Heart left ventricle (tissue), 16 donors: Measurements from ENCODE around the gene GMPPA. TPM values are rescaled to one million over a fixed set of nuclear protein-coding genes. Genes with fewer than 3 reads are reported as not detected.

ENCODE experiments used
- ATAC-seq, 4 donors: fragments of 200-7000 bp; cut with Tn5 transposase; one replicate each; pipeline ENCODE4 v1.9.1; 2020 to 2022; ENCODE audit warnings: moderate library complexity in 4 of 4, mild to moderate bottlenecking in 3 of 4, moderate number of reproducible peaks in 1 of 4
- DNase-seq, 5 donors: peaks; one replicate each; pipeline ENCODE4 v3.0.0-alpha.2; 2020
- H3K27ac ChIP-seq, 12 donors: fragments of 200-600 bp; sonication (generic) in 4 of 12; one replicate each; pipeline versions ENCODE4 v1.5.0 to v1.8.0; 2016 to 2022; ENCODE audit warnings: mild to moderate bottlenecking in 2 of 12
- H3K27me3 ChIP-seq, 9 donors: fragments of 200-600 bp; sonication (generic) in 2 of 9; one replicate each; pipeline versions ENCODE4 v1.5.1 to v1.8.0; 2016 to 2022; ENCODE audit warnings: mild to moderate bottlenecking in 3 of 9
- H3K36me3 ChIP-seq, 9 donors: fragments of 200-600 bp; sonication (generic) in 2 of 9; one replicate each; pipeline versions ENCODE4 v1.5.0 to v1.8.0; 2018 to 2022; ENCODE audit warnings: mild to moderate bottlenecking in 2 of 9
- H3K4me1 ChIP-seq, 12 donors: fragments of 200-600 bp; sonication (generic) in 4 of 12; one replicate each; pipeline versions ENCODE4 v1.5.0 to v1.8.0; 2016 to 2022; ENCODE audit warnings: mild to moderate bottlenecking in 3 of 12
- H3K4me3 ChIP-seq, 12 donors: fragments of 200-600 bp; sonication (generic) in 4 of 12; one replicate each; pipeline versions ENCODE4 v1.5.0 to v1.8.0; 2017 to 2022; ENCODE audit warnings: mild to moderate bottlenecking in 9 of 12, moderate library complexity in 4 of 12
- H3K9me3 ChIP-seq, 12 donors: fragments of 200-600 bp; sonication (generic) in 4 of 12; one replicate each; pipeline versions ENCODE4 v1.5.0 to v1.8.0; 2016 to 2022; ENCODE audit warnings: mild to moderate bottlenecking in 1 of 12
- POLR2A ChIP-seq, 2 donors: fragments of 450-650 bp; IDR thresholded peaks; one replicate each; pipeline ENCODE4 v1.6.1; 2017; ENCODE audit warnings: antibody characterized with exemption in 2 of 2, mild to moderate bottlenecking in 2 of 2, moderate library complexity in 2 of 2
- WGBS, 4 donors: extraction: QIAGEN DNeasy Blood & Tissue Kit in 2 of 4; methylation state at CpG; one replicate each; pipeline versions ENCODE4 v1.1.5 to v1.1.7; 2013 to 2018; 5-methylcytosine and 5-hydroxymethylcytosine counted together
- intact Hi-C, 10 donors: fragments of 100-400 bp; cut with DNase I; formaldehyde crosslinking; loops; one replicate each; pipeline versions ENCODE4 v1.11.1 to v1.14.2; 2022
- polyA plus RNA-seq, 2 donors: library from polyadenylated mRNA; stranded (reverse); fragments of 200-250 nt; gene quantifications; one replicate each; pipeline ENCODE4 v1.2.3, GENCODE V29; 2013
- total RNA-seq, 9 donors: library from RNA; depleted of rRNA in 2 of 9; stranded (reverse); fragments of >200 nt in 2 of 9; fragmentation: NEBNext Ultra II Directional in 3 of 9; extraction: Animal tissue kit (Norgen Biotek cat#: 25700) in 3 of 9; gene quantifications; one replicate each; pipeline versions ENCODE4 v1.1.0 to v1.2.4, GENCODE V29; 2016 to 2023
- TF ChIP-seq, protein P1 (sequence below), 12 donors: fragments of 200-600 bp; sonication (generic) in 4 of 12; IDR thresholded peaks; one replicate each; pipeline versions ENCODE4 v1.5.0 to v1.8.0; 2018 to 2022; ENCODE audit warnings: antibody characterized with exemption in 12 of 12, mild to moderate bottlenecking in 5 of 12
- donor health status: ischemic (EF 13 %, LVEDD 7.1; RV severe dilation, severe dysfunction).
- donor health status: healthy with polysubstance abuse.
- donor health status: DM: no; HTN: yes; CAD: no.
- donor health status: DM: no; HTN: no; CAD: no.
- donor health status: ischemic (EF 25% LVEDD 6.9; RV normal size, moderate dysfunction).
- donor health status: ischemic (EF 25% LVEDD 5.7; RV mildly dilated, moderate dysfunction).
- donor health status: healthy.
- donor health status: DM: yes; HTN: yes; CAD: no.
- donor health status: ischemic (EF 35%, LVEDD 5.7; RV mildly dilated, moderate dysfunction).
- donor health status: nonischemic (EF 11% LVEDD 7.7; RV severe dilation, severe dysfunction).
- donor health status: DM: yes; HTN: yes; CAD: no.
- donor health status: PGD.
- donor health status: ischemic (EF 29% LVEDD 5.4; RV normal size, mild dysfunction).
- donor health status: nonischemic (EF 23%, LVEDD 6.1; RV moderate dilation, normal function).

GMPPA gene
- total and polyA plus RNA-seq, 11 donors, result 15.8 to 35.5 (median 20.1) TPM

DNA sequence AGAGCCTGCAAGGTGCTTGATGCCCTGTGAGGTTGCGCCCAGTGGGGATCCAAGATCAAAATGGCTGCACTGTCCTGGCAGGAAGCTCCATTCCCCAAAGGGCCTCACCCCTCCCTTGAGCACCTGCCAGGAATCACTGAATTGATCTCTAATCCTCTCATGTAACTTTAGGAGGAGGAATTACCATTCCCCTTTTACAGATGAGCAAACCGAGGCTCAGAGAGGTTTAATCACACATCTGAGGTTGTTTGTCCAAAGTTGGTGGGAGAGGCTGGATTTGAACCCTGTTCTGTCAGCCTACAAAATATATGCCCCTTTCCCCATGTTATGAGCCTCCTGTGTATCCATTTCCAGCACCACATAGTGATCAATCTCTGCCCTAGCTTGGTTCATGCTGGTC, 26.1 kb downstream of the GMPPA start:
- no peak for DNase-seq
- H3K4me3 ChIP-seq, result no peak overlapping the region
- H3K4me1 ChIP-seq, result peaks cover 0 to 58% (median 25%) of the 10 kb centered on the region in 12 donors
- whole genome bisulfite sequencing, 4 donors, result 90 to 100% (median 92%) methylated on average over 2 of the region's 2 CpGs
- TF ChIP-seq, protein P1, sequence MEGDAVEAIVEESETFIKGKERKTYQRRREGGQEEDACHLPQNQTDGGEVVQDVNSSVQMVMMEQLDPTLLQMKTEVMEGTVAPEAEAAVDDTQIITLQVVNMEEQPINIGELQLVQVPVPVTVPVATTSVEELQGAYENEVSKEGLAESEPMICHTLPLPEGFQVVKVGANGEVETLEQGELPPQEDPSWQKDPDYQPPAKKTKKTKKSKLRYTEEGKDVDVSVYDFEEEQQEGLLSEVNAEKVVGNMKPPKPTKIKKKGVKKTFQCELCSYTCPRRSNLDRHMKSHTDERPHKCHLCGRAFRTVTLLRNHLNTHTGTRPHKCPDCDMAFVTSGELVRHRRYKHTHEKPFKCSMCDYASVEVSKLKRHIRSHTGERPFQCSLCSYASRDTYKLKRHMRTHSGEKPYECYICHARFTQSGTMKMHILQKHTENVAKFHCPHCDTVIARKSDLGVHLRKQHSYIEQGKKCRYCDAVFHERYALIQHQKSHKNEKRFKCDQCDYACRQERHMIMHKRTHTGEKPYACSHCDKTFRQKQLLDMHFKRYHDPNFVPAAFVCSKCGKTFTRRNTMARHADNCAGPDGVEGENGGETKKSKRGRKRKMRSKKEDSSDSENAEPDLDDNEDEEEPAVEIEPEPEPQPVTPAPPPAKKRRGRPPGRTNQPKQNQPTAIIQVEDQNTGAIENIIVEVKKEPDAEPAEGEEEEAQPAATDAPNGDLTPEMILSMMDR (IDR thresholded peaks at IDR 0.05), result no peak
- TF ChIP-seq POLR2A (IDR thresholded peaks at IDR 0.05), result no peak
- H3K36me3 ChIP-seq, result no peaks in the 10 kb centered on the region
- intact Hi-C loops, result loop anchor here in 7 of 10 donors (2.0 to 5.0 kb wide), 4 partner anchors 33 to 120 kb away; no protein-coding TSS in a partner anchor
- H3K27me3 ChIP-seq, result peaks cover 8 to 80% (median 29%) of the 10 kb centered on the region in 9 donors
- no peak overlapping the region for H3K27ac ChIP-seq
- H3K9me3 ChIP-seq, result no peaks in the 10 kb centered on the region
- ATAC-seq, result no peak

DNA sequence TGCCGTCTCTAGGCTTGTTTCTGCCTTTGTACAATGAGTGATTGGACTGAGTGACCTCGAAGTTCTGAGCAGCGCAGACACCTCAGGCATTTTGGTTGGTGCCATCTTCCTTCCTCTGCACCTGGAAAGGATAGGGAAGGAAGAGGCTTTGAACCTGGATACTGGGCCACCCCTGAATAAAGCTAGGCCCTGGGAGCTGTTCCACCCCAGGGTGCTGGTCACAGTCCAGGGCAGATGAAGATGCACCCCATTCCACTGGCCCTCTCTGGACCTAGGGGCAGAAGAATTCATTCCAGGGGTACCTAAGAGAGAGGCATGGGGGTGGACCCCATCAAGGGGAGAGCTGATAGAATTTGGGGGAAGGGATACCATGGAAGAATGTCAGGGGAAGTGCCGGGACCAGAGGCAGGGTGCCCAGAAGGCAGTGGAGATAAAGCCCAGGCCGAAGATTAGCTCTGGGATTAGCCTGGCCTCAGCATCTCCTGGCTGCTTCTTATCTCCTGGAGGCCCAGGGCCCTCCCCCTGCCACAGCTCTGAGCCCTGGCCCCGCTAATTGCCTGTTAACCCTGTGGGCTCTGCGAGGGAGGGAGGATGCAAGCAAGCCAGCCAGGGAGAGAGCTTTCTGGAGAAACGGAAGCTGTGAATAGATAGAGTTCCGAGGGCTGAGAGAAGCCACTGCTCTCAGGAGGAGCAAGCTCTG, 27.0 kb downstream of the GMPPA start:
- no peak for DNase-seq
- WGBS, 4 donors, result 29 to 34% (median 30%) methylated on average over 9 of the region's 9 CpGs
- H3K36me3 ChIP-seq, result no peaks in the 10 kb centered on the region
- peaks cover 0 to 54% (median 28%) of the 10 kb centered on the region in 12 donors for H3K4me1 ChIP-seq
- H3K4me3 ChIP-seq, result no peak overlapping the region
- peak overlapping the region in 2 of 12 donors; percentile 12 to 53 for H3K27ac ChIP-seq
- TF ChIP-seq POLR2A (IDR thresholded peaks at IDR 0.05), result no peak
- TF ChIP-seq, protein P1 (IDR thresholded peaks at IDR 0.05), result no peak
- H3K27me3 ChIP-seq, result peaks cover 8 to 85% (median 31%) of the 10 kb centered on the region in 9 donors
- no peak for ATAC-seq
- no peaks in the 10 kb centered on the region for H3K9me3 ChIP-seq
- intact Hi-C loops, result loop anchor here in 7 of 10 donors (2.0 to 5.0 kb wide), 4 partner anchors 33 to 121 kb away; no protein-coding TSS in a partner anchor

DNA sequence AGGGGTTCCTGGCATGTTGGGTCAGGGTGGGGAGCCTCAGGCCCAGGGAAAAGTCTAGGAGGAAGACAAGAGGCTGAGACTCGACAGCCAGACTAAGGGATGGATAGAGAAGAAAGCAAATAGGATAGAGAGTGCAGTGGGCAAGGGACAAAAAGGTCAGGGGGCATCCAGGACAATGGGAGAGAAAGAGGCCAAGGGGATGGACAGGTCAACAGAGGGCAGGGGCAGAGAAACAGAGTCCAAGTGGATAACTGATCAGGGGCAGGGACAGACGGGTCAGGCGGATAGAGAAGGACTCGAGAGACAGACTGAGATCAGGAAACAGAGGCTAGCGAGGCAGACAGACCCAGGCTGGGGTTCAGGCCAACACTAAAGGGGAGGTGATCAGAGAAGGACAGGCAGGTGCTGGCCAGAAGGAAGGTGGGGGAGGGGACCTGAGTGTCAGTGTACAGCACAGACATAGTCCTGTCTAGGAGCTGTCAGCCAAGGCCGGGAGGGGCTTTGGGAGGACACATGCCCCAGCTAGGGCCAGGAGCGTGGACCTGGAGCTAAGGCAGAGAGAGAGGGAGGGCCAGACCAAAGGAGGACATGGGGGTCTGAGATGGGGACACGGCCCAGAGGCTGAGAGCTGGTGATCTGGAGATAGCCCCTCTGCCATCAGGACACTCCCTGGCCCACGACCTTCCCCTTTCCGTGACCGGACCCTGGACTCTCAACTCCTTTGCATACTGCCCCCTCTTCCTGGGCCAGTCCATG, 27.8 kb downstream of the GMPPA start:
- ATAC-seq, result peak in 2 of 4 donors; percentile 2

More for the DNA sequence above, 27.8 kb downstream of the GMPPA start:
- DNase-seq, result no peak
- peak overlapping the region in 2 of 12 donors; percentile 12 to 53 for H3K27ac ChIP-seq
- no peaks in the 10 kb centered on the region for H3K9me3 ChIP-seq
- H3K36me3 ChIP-seq, result no peaks in the 10 kb centered on the region
- peaks cover 0 to 48% (median 26%) of the 10 kb centered on the region in 12 donors for H3K4me1 ChIP-seq
- no peak overlapping the region for H3K4me3 ChIP-seq
- intact Hi-C loops, result loop anchor here in 7 of 10 donors (5.0 kb wide), 3 partner anchors 34 to 69 kb away; no protein-coding TSS in a partner anchor
- no peak for TF ChIP-seq POLR2A (IDR thresholded peaks at IDR 0.05)
- TF ChIP-seq, protein P1 (IDR thresholded peaks at IDR 0.05), result no peak
- 33 to 36% (median 34%) methylated on average over 10 to 11 of the region's 11 CpGs for WGBS, 4 donors
- H3K27me3 ChIP-seq, result peaks cover 8 to 84% (median 31%) of the 10 kb centered on the region in 9 donors
